NCI-H1092 treated with DMSO at 0.1 percent for 48 hours (cell line): ENCODE measurements around the gene ADAMTS17.

Source experiments
- DNase-seq: peaks from one replicate; lab custom pipeline; 2025; lab: John Stamatoyannopoulos, UW

The ADAMTS17 gene

GRCh38 chr15:100029868-100030479 lies 311.8 kb downstream of the ADAMTS17 start:
- no peak for DNase-seq

- no peak for DNase-seq
Measured at GRCh38 chr15:100029045-100029444, 312.7 kb downstream of the ADAMTS17 start.

- DNase-seq: no peak
Measured at GRCh38 chr15:100026041-100026440, 315.7 kb downstream of the ADAMTS17 start.

GRCh38 chr15:100022806-100023205 lies 319.0 kb downstream of the ADAMTS17 start:
- no peak for DNase-seq

GRCh38 chr15:100022391-100022790 lies 319.4 kb downstream of the ADAMTS17 start:
- DNase-seq: no peak

GRCh38 chr15:100021653-100022052 lies 320.1 kb downstream of the ADAMTS17 start:
- no peak for DNase-seq

GRCh38 chr15:100020614-100021013 lies 321.2 kb downstream of the ADAMTS17 start:
- DNase-seq: no peak

- DNase-seq: no peak
Measured at GRCh38 chr15:100020189-100020588, 321.6 kb downstream of the ADAMTS17 start.

GRCh38 chr15:100019601-100020000 lies 322.2 kb downstream of the ADAMTS17 start:
- no peak for DNase-seq

GRCh38 chr15:100018191-100018590 lies 323.6 kb downstream of the ADAMTS17 start:
- DNase-seq: no peak

GRCh38 chr15:100017140-100017539 lies 324.6 kb downstream of the ADAMTS17 start:
- DNase-seq: no peak

GRCh38 chr15:100016632-100017031 lies 325.1 kb downstream of the ADAMTS17 start:
- DNase-seq: no peak

GRCh38 chr15:100011235-100011634 lies 330.5 kb downstream of the ADAMTS17 start:
- DNase-seq: no peak

- DNase-seq: no peak
Measured at GRCh38 chr15:100009372-100009771, 332.4 kb downstream of the ADAMTS17 start.

- no peak for DNase-seq
Measured at GRCh38 chr15:100008258-100008657, 333.5 kb downstream of the ADAMTS17 start.

GRCh38 chr15:100007609-100008008 lies 334.2 kb downstream of the ADAMTS17 start:
- no peak for DNase-seq

GRCh38 chr15:100005715-100006114 lies 336.1 kb downstream of the ADAMTS17 start:
- no peak for DNase-seq

- no peak for DNase-seq
Measured at GRCh38 chr15:100005013-100005412, 336.8 kb downstream of the ADAMTS17 start.

- no peak for DNase-seq
Measured at GRCh38 chr15:100002787-100003536, 338.8 kb downstream of the ADAMTS17 start.

- DNase-seq: no peak
Measured at GRCh38 chr15:100002086-100002620, 339.6 kb downstream of the ADAMTS17 start.

- no peak for DNase-seq
Measured at GRCh38 chr15:100001405-100001804, 340.4 kb downstream of the ADAMTS17 start.

GRCh38 chr15:99999282-100000070 lies 342.3 kb downstream of the ADAMTS17 start:
- no peak for DNase-seq

GRCh38 chr15:99998661-99999101 lies 343.1 kb downstream of the ADAMTS17 start:
- DNase-seq: no peak
